GM12892 (cell line): Measurements from ENCODE around the gene RASSF5.
A peak's percentile ranks its signal among the peaks of the same experiment; 100 is the strongest.

Source experiments
- DNase-seq: peaks from one replicate; pipeline ENCODE4 v3.0.0; 2011; ENCODE audit not compliant: insufficient read length
- FAIRE-seq: peaks from 2 replicates; lab custom pipeline; 2011; peaks lifted over from hg19 to GRCh38; lab: Jason Lieb, UNC
- POLR2A ChIP-seq: IDR thresholded peaks from 2 replicates; pipeline ENCODE4 v1.6.1; 2011; ENCODE audit warnings: low read depth, low read length, control low read depth
- POLR2AphosphoS5 ChIP-seq: IDR thresholded peaks from 2 replicates; pipeline ENCODE4 v1.6.1; 2011; ENCODE audit warnings: low read depth, low read length, control low read depth
- TAF1 ChIP-seq: IDR thresholded peaks from 2 replicates; pipeline ENCODE4 v1.6.1; 2011; ENCODE audit warnings: low read depth, mild to moderate bottlenecking, control low read depth, low read length, borderline replicate concordance

Gene RASSF5

GRCh38 chr1:206588492-206588891 is 81.2 kb downstream of the RASSF5 start:
- FAIRE-seq (no peak), DNase-seq (no peak)
- TF ChIP-seq TAF1 (no peak), POLR2A (no peak), POLR2AphosphoS5 (no peak)

GRCh38 chr1:206589206-206589605 is 81.9 kb downstream of the RASSF5 start:
- no peak for TF ChIP-seq POLR2AphosphoS5
- TF ChIP-seq TAF1: no peak
- TF ChIP-seq POLR2A: no peak
- FAIRE-seq: no peak

GRCh38 chr1:206590025-206590758 is 82.9 kb downstream of the RASSF5 start:
- no peak for DNase-seq
- peak; percentile 64 for FAIRE-seq
- no peak for TF ChIP-seq TAF1
- TF ChIP-seq POLR2AphosphoS5: 0 out of 2 replicates have a peak, but pooled peaks have one; percentile 51
- TF ChIP-seq POLR2A: no peak

More at GRCh38 chr1:206589206-206589605, 81.9 kb downstream of the RASSF5 start:
- DNase-seq: no peak

- FAIRE-seq: no peak
Measured at GRCh38 chr1:206591226-206591625, 83.9 kb downstream of the RASSF5 start.

GRCh38 chr1:206591696-206592095 is 84.4 kb downstream of the RASSF5 start:
- TF ChIP-seq POLR2A (no peak), TAF1 (no peak), POLR2AphosphoS5 (no peak)
- no peak for DNase-seq
- no peak for FAIRE-seq

More at GRCh38 chr1:206591226-206591625, 83.9 kb downstream of the RASSF5 start:
- DNase-seq: no peak
- no peak for TF ChIP-seq POLR2AphosphoS5
- no peak for TF ChIP-seq TAF1
- TF ChIP-seq POLR2A: no peak

GRCh38 chr1:206593351-206593925 is 86.1 kb downstream of the RASSF5 start:
- no peak for DNase-seq
- TF ChIP-seq POLR2AphosphoS5 (no peak), POLR2A (no peak), TAF1 (no peak)
- FAIRE-seq: no peak

- TF ChIP-seq POLR2A (no peak), POLR2AphosphoS5 (no peak), TAF1 (no peak)
- DNase-seq (no peak), FAIRE-seq (no peak)
Measured at GRCh38 chr1:206595581-206596318, 88.4 kb downstream of the RASSF5 start.

GRCh38 chr1:206596319-206596666 is 89.0 kb downstream of the RASSF5 start:
- TF ChIP-seq TAF1 (no peak), POLR2AphosphoS5 (no peak), POLR2A (no peak)
- FAIRE-seq: no peak

GRCh38 chr1:206600527-206600926 is 93.2 kb downstream of the RASSF5 start:
- no peak for DNase-seq
- no peak for FAIRE-seq
- TF ChIP-seq POLR2AphosphoS5 (no peak), TAF1 (no peak), POLR2A (no peak)

More at GRCh38 chr1:206596319-206596666, 89.0 kb downstream of the RASSF5 start:
- DNase-seq: no peak

- TF ChIP-seq TAF1 (no peak), POLR2AphosphoS5 (no peak), POLR2A (no peak)
- FAIRE-seq: no peak
Measured at GRCh38 chr1:206604861-206605260, 97.5 kb downstream of the RASSF5 start.

GRCh38 chr1:206606867-206607266 is 99.5 kb downstream of the RASSF5 start:
- DNase-seq (no peak), FAIRE-seq (peak; percentile 33)
- TF ChIP-seq TAF1 (no peak), POLR2AphosphoS5 (no peak), POLR2A (no peak)

More at GRCh38 chr1:206604861-206605260, 97.5 kb downstream of the RASSF5 start:
- no peak for DNase-seq
